GM23248 (cell line): ENCODE results near the gene DUS1L. TPM values are rescaled to one million over a fixed set of nuclear protein-coding genes. Genes with fewer than 3 reads are reported as not detected.
"Not testable (repeated sequence)": the region's sequence is repeated elsewhere in the genome, so short reads cannot be mapped to it uniquely, and the experiment has no call there.

Source experiments
- DNase-seq: peaks from one replicate; pipeline ENCODE4 v3.0.0-alpha.2; 2015
- H2AFZ ChIP-seq: fragments of 200-600 bp; sonication (generic); 2 replicates; pipeline ENCODE4 v1.6.1; 2016; ENCODE audit warnings: antibody characterized with exemption
- H3F3A ChIP-seq: fragments of 200-600 bp; sonication (generic); 2 replicates; pipeline ENCODE4 v1.6.1; 2016; ENCODE audit warnings: mild to moderate bottlenecking, antibody characterized with exemption, mixed run types; ENCODE audit not compliant: insufficient read depth
- H3K27ac ChIP-seq: fragments of 200-600 bp; sonication (generic); 2 replicates; pipeline ENCODE4 v1.5.1; 2016; ENCODE audit warnings: mild to moderate bottlenecking
- H3K27me3 ChIP-seq: fragments of 200-600 bp; sonication (generic); replicated peaks from 2 replicates; pipeline ENCODE4 v1.6.1; 2016; ENCODE audit warnings: mild to moderate bottlenecking; ENCODE audit not compliant: insufficient read depth
- H3K36me3 ChIP-seq: fragments of 200-600 bp; sonication (generic); 2 replicates; pipeline ENCODE4 v1.6.1; 2016; ENCODE audit warnings: low read depth, mild to moderate bottlenecking
- H3K4me1 ChIP-seq: fragments of 200-600 bp; sonication (generic); 2 replicates; pipeline ENCODE4 v1.6.1; 2016; ENCODE audit warnings: mild to moderate bottlenecking; ENCODE audit not compliant: insufficient read depth
- H3K4me2 ChIP-seq: fragments of 200-600 bp; sonication (generic); one replicate; pipeline ENCODE4 v1.6.1; 2016; ENCODE audit warnings: mild to moderate bottlenecking; ENCODE audit not compliant: unreplicated experiment
- H3K4me3 ChIP-seq: fragments of 200-600 bp; sonication (generic); 2 replicates; pipeline ENCODE4 v1.5.1; 2016; ENCODE audit warnings: mild to moderate bottlenecking
- H3K79me2 ChIP-seq: fragments of 200-600 bp; sonication (generic); 2 replicates; pipeline ENCODE4 v1.6.1; 2016; ENCODE audit warnings: mild to moderate bottlenecking; ENCODE audit not compliant: insufficient read depth
- H3K9ac ChIP-seq: fragments of 200-600 bp; sonication (generic); 2 replicates; pipeline ENCODE4 v1.6.1; 2016; ENCODE audit warnings: mild to moderate bottlenecking
- H3K9me2 ChIP-seq: fragments of 200-600 bp; sonication (generic); 2 replicates; pipeline ENCODE4 v1.6.1; 2016; ENCODE audit warnings: mixed run types, mild to moderate bottlenecking, moderate library complexity; ENCODE audit not compliant: insufficient read depth
- H3K9me3 ChIP-seq: fragments of 200-600 bp; sonication (generic); one replicate; pipeline ENCODE4 v1.6.1; 2017; ENCODE audit warnings: low read depth
- H4K20me1 ChIP-seq: fragments of 200-600 bp; sonication (generic); 2 replicates; pipeline ENCODE4 v1.6.0; 2016; ENCODE audit not compliant: insufficient read depth
- EZH2 ChIP-seq: fragments of 200-600 bp; sonication (generic); IDR thresholded peaks from 2 replicates; pipeline ENCODE4 v1.6.1; 2018; ENCODE audit warnings: antibody characterized with exemption, mild to moderate bottlenecking; ENCODE audit not compliant: insufficient read depth, poor library complexity, severe bottlenecking
- EZH2phosphoT487 ChIP-seq: fragments of 200-600 bp; sonication (generic); IDR thresholded peaks from 2 replicates; pipeline ENCODE4 v1.6.1; 2018; ENCODE audit warnings: antibody characterized with exemption, moderate library complexity, mild to moderate bottlenecking, low read depth; ENCODE audit not compliant: insufficient read depth
- WGBS, 2 experiments: methylation state at CpG; one replicate each; pipeline ENCODE4 v1.1.6; 2015 to 2017; ENCODE audit warnings: low lambda C conversion rate in 2 of 2, low coverage in 1 of 2; ENCODE audit errors: missing lambda C conversion rate in 2 of 2; 5-methylcytosine and 5-hydroxymethylcytosine counted together
- in situ Hi-C: fragments of 300-500 bp; cut with MboI; formaldehyde crosslinking; loops from 2 replicates; pipeline ENCODE4 v1.15.0; 2020
- polyA plus RNA-seq: library from polyadenylated mRNA; unstranded; fragments of >200 nt; fragmentation: Nextera tagmentation; extraction: Ambion mirVana; gene quantifications from 2 replicates; pipeline ENCODE4 v1.2.1, GENCODE V29; 2016
- total RNA-seq: library from RNA; depleted of rRNA; stranded (reverse); fragments of >200 nt; shearing (Covaris generic); gene quantifications from 2 replicates; pipeline ENCODE4 v1.2.3, GENCODE V29; 2014

The DUS1L gene
- total and polyA plus RNA-seq, 2 experiments from 2014 or later: 13.3 to 61.2 TPM

- Histone ChIP-seq H3K27me3 (no peaks in the 10 kb centered on the region), H3K4me2 (no peak overlapping the region), H3F3A (peaks cover 6% of the 10 kb centered on the region; the same call in 1 of the 2 replicates), H4K20me1 (no peaks in the 10 kb centered on the region), H3K27ac (no peak overlapping the region), H3K79me2 (no peaks in the 10 kb centered on the region), H3K9me2 (no peaks in the 10 kb centered on the region), H3K9me3 (no peaks in the 10 kb centered on the region), H3K36me3 (no peaks in the 10 kb centered on the region), H3K4me3 (no peak overlapping the region), H3K4me1 (no peaks in the 10 kb centered on the region), H3K9ac (no peak overlapping the region), H2AFZ (no peak overlapping the region)
- 69 to 76% methylated on average over 15 to 16 of the region's 16 CpGs for WGBS, 2 experiments
- no peak for TF ChIP-seq EZH2
- no peak for TF ChIP-seq EZH2phosphoT487
- DNase-seq: no peak
- in situ Hi-C loops: no loop called here
These were observed 22.1 kb downstream of the DUS1L start for GRCh38 chr17:82043507-82043906.

- no peak overlapping the region for H3K4me2 ChIP-seq
- no peaks in the 10 kb centered on the region for H4K20me1 ChIP-seq
- no peak overlapping the region for H3K9ac ChIP-seq
- H3K9me3 ChIP-seq: no peaks in the 10 kb centered on the region
- H3F3A ChIP-seq: peaks cover 6% of the 10 kb centered on the region; the same call in 1 of the 2 replicates
- H3K27ac ChIP-seq: no peak overlapping the region
- H3K4me3 ChIP-seq: no peak overlapping the region
- H3K27me3 ChIP-seq: no peaks in the 10 kb centered on the region
- H3K4me1 ChIP-seq: no peaks in the 10 kb centered on the region
- no peaks in the 10 kb centered on the region for H3K79me2 ChIP-seq
- H2AFZ ChIP-seq: no peak overlapping the region
- DNase-seq: no peak
- H3K9me2 ChIP-seq: no peaks in the 10 kb centered on the region
- H3K36me3 ChIP-seq: no peaks in the 10 kb centered on the region
- in situ Hi-C loops: no loop called here
- TF ChIP-seq EZH2phosphoT487 (no peak), EZH2 (no peak)
- 63 to 64% methylated on average over 9 of the region's 9 CpGs for WGBS, 2 experiments
These were observed 23.0 kb downstream of the DUS1L start for GRCh38 chr17:82042649-82043048.

GRCh38 chr17:82041144-82041814, 24.3 kb downstream of the DUS1L start:
- H2AFZ ChIP-seq: no peak overlapping the region
- H3F3A ChIP-seq: peaks cover 6% of the 10 kb centered on the region; the same call in 1 of the 2 replicates
- no peaks in the 10 kb centered on the region for H3K27me3 ChIP-seq
- H3K36me3 ChIP-seq: no peaks in the 10 kb centered on the region
- H3K27ac ChIP-seq: no peak overlapping the region
- in situ Hi-C loops: no loop called here
- no peak overlapping the region for H3K9ac ChIP-seq
- no peaks in the 10 kb centered on the region for H3K9me3 ChIP-seq
- no peak for TF ChIP-seq EZH2
- TF ChIP-seq EZH2phosphoT487: no peak
- H3K9me2 ChIP-seq: no peaks in the 10 kb centered on the region
- no peak overlapping the region for H3K4me3 ChIP-seq
- DNase-seq: peak; percentile 48
- no peaks in the 10 kb centered on the region for H3K4me1 ChIP-seq
- H3K79me2 ChIP-seq: no peaks in the 10 kb centered on the region
- no peak overlapping the region for H3K4me2 ChIP-seq
- H4K20me1 ChIP-seq: no peaks in the 10 kb centered on the region
- WGBS, 2 experiments: 70 to 73% methylated on average over 17 of the region's 17 CpGs

- H3F3A ChIP-seq: peaks cover 6% of the 10 kb centered on the region; the same call in 1 of the 2 replicates
- H3K4me1 ChIP-seq: no peaks in the 10 kb centered on the region
- no peak overlapping the region for H3K4me2 ChIP-seq
- H3K27me3 ChIP-seq: no peaks in the 10 kb centered on the region
- no peak overlapping the region for H2AFZ ChIP-seq
- 85 to 97% methylated on average over 8 of the region's 8 CpGs for WGBS, 2 experiments
- H3K79me2 ChIP-seq: no peaks in the 10 kb centered on the region
- no peak for DNase-seq
- no peaks in the 10 kb centered on the region for H3K9me2 ChIP-seq
- no peaks in the 10 kb centered on the region for H3K9me3 ChIP-seq
- H3K9ac ChIP-seq: no peak overlapping the region
- no peaks in the 10 kb centered on the region for H3K36me3 ChIP-seq
- TF ChIP-seq EZH2 (no peak), EZH2phosphoT487 (no peak)
- in situ Hi-C loops: no loop called here
- no peak overlapping the region for H3K27ac ChIP-seq
- no peak overlapping the region for H3K4me3 ChIP-seq
- no peaks in the 10 kb centered on the region for H4K20me1 ChIP-seq
These were observed 25.8 kb downstream of the DUS1L start for GRCh38 chr17:82039695-82040299.

- in situ Hi-C loops, H3K79me2 ChIP-seq, H3K4me1 ChIP-seq, H3F3A ChIP-seq, H3K9ac ChIP-seq, H3K4me2 ChIP-seq, H3K36me3 ChIP-seq, H3K27me3 ChIP-seq, H2AFZ ChIP-seq, H4K20me1 ChIP-seq, DNase-seq, H3K9me3 ChIP-seq, H3K9me2 ChIP-seq, H3K27ac ChIP-seq, H3K4me3 ChIP-seq: not testable (repeated sequence)
- WGBS, 2 experiments: 82 to 83% methylated on average over 16 of the region's 16 CpGs
These were observed 26.7 kb downstream of the DUS1L start for GRCh38 chr17:82038796-82039409.
